ENCODE results near the gene SSH2. TPM values are rescaled to one million over a fixed set of nuclear protein-coding genes. Genes with fewer than 3 reads are reported as not detected.

The SSH2 gene
- total and polyA plus RNA-seq, 9 donors: 14.7 to 27.4 (median 20.6) TPM

DNA sequence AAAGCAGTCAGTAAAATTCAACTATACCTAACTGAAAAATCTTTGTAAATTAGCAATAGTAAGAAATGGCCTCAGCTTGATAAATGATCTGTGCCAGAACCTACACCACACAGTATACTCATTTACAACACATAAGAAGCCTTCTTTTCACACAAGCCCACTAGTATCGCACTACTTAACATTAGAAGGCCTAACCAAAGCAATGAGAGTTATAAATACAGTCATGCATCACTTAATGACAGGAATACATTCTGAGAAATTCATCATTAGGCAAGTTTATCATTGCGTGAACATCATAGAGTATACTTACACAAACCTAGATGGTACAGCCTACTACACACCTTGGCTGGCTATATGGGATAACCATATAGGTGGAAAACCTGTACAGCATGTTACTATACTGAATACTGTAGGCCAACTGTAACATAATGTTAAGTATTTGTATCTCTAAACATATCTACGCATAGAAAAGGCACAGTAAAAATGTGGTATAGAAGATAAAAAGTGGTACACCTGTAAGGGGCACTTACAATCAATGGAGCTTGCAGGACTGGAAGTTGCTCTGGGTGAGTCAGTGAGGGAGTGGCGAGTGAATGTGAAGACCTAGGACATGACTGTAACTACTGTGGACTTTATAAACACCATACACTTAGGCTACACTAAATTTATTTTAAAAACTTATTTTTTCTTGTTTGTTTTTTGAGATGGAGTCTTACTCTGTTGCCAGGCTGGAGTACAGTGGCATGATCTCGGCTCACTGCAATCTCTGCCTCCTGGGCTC lies 180.8 kb downstream of the SSH2 start:
- Histone ChIP-seq H3K27me3 (ENCODE audit: control insufficient read depth, insufficient read depth, low read length) (no peaks in the 10 kb centered on the region), H3K27ac (ENCODE audit: low read length) (no peak overlapping the region), H3K4me1 (ENCODE audit: control insufficient read depth, insufficient read depth, low read length) (no peaks in the 10 kb centered on the region), H3K4me3 (ENCODE audit: low read length) (no peak overlapping the region), H3K36me3 (ENCODE audit: control insufficient read depth, insufficient read depth, low read length) (peaks cover 3% of the 10 kb centered on the region), H3K9me3 (replicated peaks; ENCODE audit: control insufficient read depth, low read depth, low read length) (no peaks in the 10 kb centered on the region)
- WGBS (ENCODE audit: insufficient coverage): 83% methylated on average over 1 of the region's 5 CpGs
- DNase-seq: no peak

DNA sequence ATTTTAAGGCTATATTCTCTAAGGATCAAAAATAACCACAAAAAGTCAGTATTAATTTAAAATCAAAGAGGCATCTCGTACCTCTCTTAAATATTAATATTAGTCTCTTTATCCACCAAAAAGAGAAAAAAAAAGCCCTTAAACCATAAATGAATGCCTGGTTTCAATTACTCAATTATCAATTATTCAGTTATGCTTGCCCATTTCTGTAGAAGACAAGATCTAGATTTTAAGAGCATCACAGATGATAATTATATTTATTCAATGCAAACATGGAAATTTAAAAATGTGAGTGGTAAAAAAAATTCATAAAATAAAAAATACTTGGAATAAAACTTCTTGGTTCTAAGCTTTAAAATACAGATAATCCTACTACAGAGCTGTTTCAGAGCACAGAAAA lies 181.6 kb downstream of the SSH2 start:
- no peak overlapping the region for H3K27ac ChIP-seq (ENCODE audit: low read length)
- H3K36me3 ChIP-seq (ENCODE audit: control insufficient read depth, insufficient read depth, low read length): peaks cover 2% of the 10 kb centered on the region
- no CpG with 5 or more reads among the region's 1 CpG for WGBS (ENCODE audit: insufficient coverage)
- no peaks in the 10 kb centered on the region for H3K4me1 ChIP-seq (ENCODE audit: control insufficient read depth, insufficient read depth, low read length)
- H3K27me3 ChIP-seq (ENCODE audit: control insufficient read depth, insufficient read depth, low read length): no peaks in the 10 kb centered on the region
- DNase-seq: no peak
- no peak overlapping the region for H3K4me3 ChIP-seq (ENCODE audit: low read length)
- H3K9me3 ChIP-seq (replicated peaks; ENCODE audit: control insufficient read depth, low read depth, low read length): no peaks in the 10 kb centered on the region

DNA sequence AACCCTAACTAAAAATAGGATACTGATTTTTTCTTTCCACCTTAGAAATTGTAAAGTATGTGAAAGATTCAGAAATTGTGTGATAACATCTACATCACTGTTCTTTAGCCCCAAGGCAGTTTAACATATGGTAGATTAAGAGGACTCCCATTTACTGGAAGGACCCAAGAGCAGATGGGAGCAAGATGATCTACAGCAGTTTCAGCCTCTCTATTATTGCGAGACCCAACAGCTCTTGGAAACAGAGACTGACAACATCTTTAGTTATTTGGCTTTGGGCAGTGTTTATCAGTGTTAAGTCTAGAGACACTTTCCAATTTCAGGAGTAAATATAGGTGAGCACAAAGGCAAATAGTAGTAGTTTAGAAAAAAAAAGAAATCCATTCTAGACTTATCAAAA lies 182.4 kb downstream of the SSH2 start:
- no peak for DNase-seq
- Histone ChIP-seq H3K36me3 (ENCODE audit: control insufficient read depth, insufficient read depth, low read length) (no peaks in the 10 kb centered on the region), H3K4me3 (ENCODE audit: low read length) (no peak overlapping the region), H3K27me3 (ENCODE audit: control insufficient read depth, insufficient read depth, low read length) (no peaks in the 10 kb centered on the region), H3K4me1 (ENCODE audit: control insufficient read depth, insufficient read depth, low read length) (no peaks in the 10 kb centered on the region), H3K27ac (ENCODE audit: low read length) (no peak overlapping the region), H3K9me3 (replicated peaks; ENCODE audit: control insufficient read depth, low read depth, low read length) (no peaks in the 10 kb centered on the region)
- WGBS (ENCODE audit: insufficient coverage): 100% methylated on average over 1 of the region's 1 CpG

DNA sequence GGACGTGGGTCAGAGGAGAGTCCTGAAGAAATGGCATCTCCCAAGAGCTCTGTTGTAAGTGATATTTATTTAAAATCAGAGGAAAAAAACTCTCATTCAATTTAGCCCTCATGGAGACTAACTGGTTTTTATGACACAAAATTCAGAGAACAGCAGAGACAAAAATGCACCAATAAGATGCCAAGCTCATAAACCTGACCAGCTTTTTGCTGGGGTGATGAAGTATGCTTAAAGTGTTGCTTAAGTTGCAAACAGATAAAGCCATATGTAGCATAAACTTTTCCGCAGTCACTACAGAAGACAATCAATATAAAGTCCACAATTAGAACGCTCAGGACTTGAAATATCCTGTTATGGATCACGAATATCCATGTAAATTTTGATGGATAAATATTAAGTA lies 183.4 kb downstream of the SSH2 start:
- no CpG with 5 or more reads among the region's 4 CpGs for WGBS (ENCODE audit: insufficient coverage)
- Histone ChIP-seq H3K9me3 (replicated peaks; ENCODE audit: control insufficient read depth, low read depth, low read length) (no peaks in the 10 kb centered on the region), H3K27me3 (ENCODE audit: control insufficient read depth, insufficient read depth, low read length) (no peaks in the 10 kb centered on the region), H3K4me1 (ENCODE audit: control insufficient read depth, insufficient read depth, low read length) (no peaks in the 10 kb centered on the region), H3K4me3 (ENCODE audit: low read length) (no peak overlapping the region), H3K27ac (ENCODE audit: low read length) (no peak overlapping the region), H3K36me3 (ENCODE audit: control insufficient read depth, insufficient read depth, low read length) (no peaks in the 10 kb centered on the region)
- DNase-seq: no peak

DNA sequence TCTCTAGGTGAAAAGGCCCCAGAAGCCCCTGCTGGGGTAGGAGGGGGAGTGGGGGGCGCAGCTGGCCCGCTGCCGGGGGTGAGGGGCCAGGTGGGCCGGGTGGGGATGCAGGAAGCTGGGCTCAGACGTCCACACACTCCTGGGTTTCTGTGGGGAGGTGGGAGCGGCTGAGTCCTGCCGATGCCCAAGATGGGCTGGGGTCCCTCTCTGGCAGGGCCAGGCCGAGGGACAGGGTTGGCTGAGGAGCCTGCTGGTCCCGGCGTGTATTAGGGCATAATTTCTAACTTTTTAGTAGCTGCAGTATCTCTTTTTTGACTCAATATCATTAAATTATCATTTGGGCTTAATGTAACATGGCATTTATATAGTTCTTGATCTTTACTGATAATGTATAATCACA lies 185.9 kb downstream of the SSH2 start:
- 73% methylated on average over 7 of the region's 10 CpGs for WGBS (ENCODE audit: insufficient coverage)
- no peak for DNase-seq
- Histone ChIP-seq H3K4me1 (ENCODE audit: control insufficient read depth, insufficient read depth, low read length) (no peaks in the 10 kb centered on the region), H3K27me3 (ENCODE audit: control insufficient read depth, insufficient read depth, low read length) (no peaks in the 10 kb centered on the region), H3K27ac (ENCODE audit: low read length) (peak overlapping the region; percentile 80), H3K4me3 (ENCODE audit: low read length) (no peak overlapping the region), H3K9me3 (replicated peaks; ENCODE audit: control insufficient read depth, low read depth, low read length) (no peaks in the 10 kb centered on the region), H3K36me3 (ENCODE audit: control insufficient read depth, insufficient read depth, low read length) (no peaks in the 10 kb centered on the region)

DNA sequence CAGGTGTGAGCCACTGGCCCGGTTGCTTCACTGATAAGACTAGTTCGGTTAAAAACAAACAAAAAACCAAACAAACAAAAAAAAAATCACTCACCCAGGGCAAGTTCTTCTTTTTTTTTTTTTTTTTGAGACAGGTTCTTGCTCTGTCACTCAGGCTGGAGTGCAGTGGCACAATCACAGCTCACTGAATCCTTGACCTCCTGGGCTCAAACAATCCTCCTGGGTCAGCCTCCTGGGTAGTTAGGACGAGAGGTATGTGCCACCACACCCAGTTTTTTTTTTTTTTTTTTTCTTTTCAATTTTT lies 187.9 kb downstream of the SSH2 start:
- H3K27ac ChIP-seq (ENCODE audit: low read length): no peak overlapping the region
- no peaks in the 10 kb centered on the region for H3K27me3 ChIP-seq (ENCODE audit: control insufficient read depth, insufficient read depth, low read length)
- H3K9me3 ChIP-seq (replicated peaks; ENCODE audit: control insufficient read depth, low read depth, low read length): no peaks in the 10 kb centered on the region
- no peaks in the 10 kb centered on the region for H3K36me3 ChIP-seq (ENCODE audit: control insufficient read depth, insufficient read depth, low read length)
- no peak overlapping the region for H3K4me3 ChIP-seq (ENCODE audit: low read length)
- WGBS (ENCODE audit: insufficient coverage): no CpG with 5 or more reads among the region's 3 CpGs
- no peak for DNase-seq
- H3K4me1 ChIP-seq (ENCODE audit: control insufficient read depth, insufficient read depth, low read length): no peaks in the 10 kb centered on the region

DNA sequence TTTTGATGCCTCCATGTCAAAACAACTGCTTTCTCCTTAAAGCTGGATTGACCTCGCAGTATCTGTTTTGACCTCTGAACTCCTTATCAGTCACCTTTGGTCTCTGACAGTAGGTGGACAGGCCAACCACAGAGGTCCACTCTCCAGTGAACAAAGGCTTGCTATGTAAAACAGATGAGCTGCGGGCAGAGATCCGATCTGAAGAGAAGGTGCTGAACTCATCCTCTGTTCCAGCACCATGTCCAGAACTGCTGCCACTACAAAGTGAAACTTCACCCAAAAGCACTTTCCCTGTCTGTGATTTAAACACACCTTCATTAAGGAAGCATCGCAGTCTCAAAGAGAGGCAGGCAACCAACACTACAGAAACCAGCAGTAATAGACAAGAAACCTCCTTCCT lies 190.0 kb downstream of the SSH2 start:
- Histone ChIP-seq H3K4me3 (ENCODE audit: low read length) (no peak overlapping the region), H3K27ac (ENCODE audit: low read length) (no peak overlapping the region)

DNA sequence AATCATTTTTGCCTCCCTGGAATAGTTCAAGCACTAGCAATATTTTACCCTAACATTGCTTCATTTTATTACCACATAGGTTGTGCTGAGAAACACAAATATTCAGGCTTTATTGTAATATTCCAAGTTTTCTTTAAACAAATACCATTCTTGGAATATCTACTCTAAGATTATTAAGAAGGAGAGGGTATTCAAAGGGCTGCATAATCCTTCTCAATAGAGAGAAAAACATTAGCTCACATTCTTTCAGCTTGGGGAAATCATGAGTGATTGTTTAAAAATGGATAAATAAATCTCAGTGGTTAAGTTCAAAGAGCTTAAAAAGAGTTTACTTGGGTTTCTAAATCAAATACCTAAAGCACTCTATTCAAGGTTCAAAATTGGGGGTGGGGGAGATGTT lies 195.4 kb downstream of the SSH2 start:
- H3K4me3 ChIP-seq (ENCODE audit: low read length): no peak overlapping the region
- no peak for DNase-seq
- H3K36me3 ChIP-seq (ENCODE audit: control insufficient read depth, insufficient read depth, low read length): peaks cover 4% of the 10 kb centered on the region
- peaks cover 7% of the 10 kb centered on the region for H3K4me1 ChIP-seq (ENCODE audit: control insufficient read depth, insufficient read depth, low read length)
- H3K27me3 ChIP-seq (ENCODE audit: control insufficient read depth, insufficient read depth, low read length): no peaks in the 10 kb centered on the region
- H3K27ac ChIP-seq (ENCODE audit: low read length): no peak overlapping the region
- H3K9me3 ChIP-seq (replicated peaks; ENCODE audit: control insufficient read depth, low read depth, low read length): no peaks in the 10 kb centered on the region

More for the DNA sequence above, 190.0 kb downstream of the SSH2 start:
- Histone ChIP-seq H3K27me3 (ENCODE audit: control insufficient read depth, insufficient read depth, low read length) (no peaks in the 10 kb centered on the region), H3K36me3 (ENCODE audit: control insufficient read depth, insufficient read depth, low read length) (no peaks in the 10 kb centered on the region), H3K9me3 (replicated peaks; ENCODE audit: control insufficient read depth, low read depth, low read length) (no peaks in the 10 kb centered on the region), H3K4me1 (ENCODE audit: control insufficient read depth, insufficient read depth, low read length) (no peaks in the 10 kb centered on the region)
- 48% methylated on average over 4 of the region's 4 CpGs for WGBS (ENCODE audit: insufficient coverage)
- no peak for DNase-seq

DNA sequence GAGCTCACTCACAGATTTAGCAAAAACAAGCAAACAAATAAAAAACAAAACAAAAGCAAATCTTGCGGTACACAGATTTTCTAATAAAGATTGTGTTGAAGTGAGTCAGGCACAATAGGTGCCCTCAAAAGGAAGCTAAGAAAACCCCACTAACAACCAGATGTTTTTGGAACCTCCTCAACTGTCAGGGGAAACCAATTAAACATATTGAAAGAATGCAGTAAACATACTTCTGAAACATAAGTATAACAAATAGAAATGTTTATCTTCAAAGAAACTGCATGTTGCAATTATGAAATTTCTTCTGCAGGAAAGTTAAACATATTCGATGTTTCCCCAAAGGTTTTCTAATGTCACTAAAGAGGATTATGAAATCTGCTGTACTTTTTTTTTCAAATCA lies 196.9 kb downstream of the SSH2 start:
- no CpG with 5 or more reads among the region's 2 CpGs for WGBS (ENCODE audit: insufficient coverage)
- no peak overlapping the region for H3K27ac ChIP-seq (ENCODE audit: low read length)
- H3K9me3 ChIP-seq (replicated peaks; ENCODE audit: control insufficient read depth, low read depth, low read length): no peaks in the 10 kb centered on the region
- H3K4me1 ChIP-seq (ENCODE audit: control insufficient read depth, insufficient read depth, low read length): peaks cover 7% of the 10 kb centered on the region
- H3K27me3 ChIP-seq (ENCODE audit: control insufficient read depth, insufficient read depth, low read length): no peaks in the 10 kb centered on the region
- peaks cover 4% of the 10 kb centered on the region for H3K36me3 ChIP-seq (ENCODE audit: control insufficient read depth, insufficient read depth, low read length)
- H3K4me3 ChIP-seq (ENCODE audit: low read length): no peak overlapping the region
- no peak for DNase-seq

DNA sequence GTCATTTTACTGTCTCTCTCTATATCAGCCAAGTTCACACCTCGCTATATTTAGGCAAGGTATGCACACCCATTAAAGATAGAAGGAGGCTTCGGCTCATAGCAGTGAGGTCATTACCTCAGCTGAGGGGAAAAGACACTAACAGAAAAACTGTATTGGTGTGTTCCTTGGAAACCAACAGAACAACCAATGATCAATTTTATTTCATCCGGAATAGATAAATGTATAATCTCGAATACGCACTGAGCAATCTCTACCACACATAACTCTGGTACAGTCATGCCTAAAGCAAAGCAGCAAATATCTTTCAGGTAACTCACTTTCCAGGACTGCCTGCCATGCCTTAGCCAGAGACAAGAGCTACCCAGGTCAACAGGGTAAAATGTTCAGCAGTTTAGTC lies 197.4 kb downstream of the SSH2 start:
- DNase-seq: peak; percentile 35
- peak overlapping the region; percentile 69 for H3K27ac ChIP-seq (ENCODE audit: low read length)
- H3K27me3 ChIP-seq (ENCODE audit: control insufficient read depth, insufficient read depth, low read length): no peaks in the 10 kb centered on the region
- peaks cover 7% of the 10 kb centered on the region for H3K4me1 ChIP-seq (ENCODE audit: control insufficient read depth, insufficient read depth, low read length)
- H3K4me3 ChIP-seq (ENCODE audit: low read length): no peak overlapping the region
- H3K36me3 ChIP-seq (ENCODE audit: control insufficient read depth, insufficient read depth, low read length): peaks cover 4% of the 10 kb centered on the region
- no peaks in the 10 kb centered on the region for H3K9me3 ChIP-seq (replicated peaks; ENCODE audit: control insufficient read depth, low read depth, low read length)
- 100% methylated on average over 2 of the region's 5 CpGs for WGBS (ENCODE audit: insufficient coverage)

DNA sequence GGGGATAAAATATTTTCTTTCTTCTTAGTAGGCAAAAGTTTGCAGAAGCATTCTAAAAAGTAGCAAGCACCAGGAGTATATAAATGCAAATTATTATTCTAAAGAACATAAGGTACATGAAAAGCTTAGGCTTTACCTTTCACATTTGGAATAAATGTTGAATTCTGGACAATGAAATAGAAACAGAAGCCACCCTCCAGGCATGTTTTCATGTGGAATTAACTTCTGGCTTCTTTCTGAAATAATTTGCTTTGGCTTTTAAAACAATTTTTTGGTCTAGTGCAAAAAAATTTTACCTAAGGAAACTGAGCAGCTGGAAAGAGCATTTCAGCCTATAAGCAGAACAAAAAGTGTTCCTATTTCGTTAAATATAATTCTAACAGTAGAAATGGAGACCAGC lies 197.8 kb downstream of the SSH2 start:
- WGBS (ENCODE audit: insufficient coverage): no CpG with 5 or more reads among the region's 1 CpG
- H3K4me1 ChIP-seq (ENCODE audit: control insufficient read depth, insufficient read depth, low read length): peaks cover 7% of the 10 kb centered on the region
- H3K27ac ChIP-seq (ENCODE audit: low read length): peak overlapping the region; percentile 17
- H3K27me3 ChIP-seq (ENCODE audit: control insufficient read depth, insufficient read depth, low read length): no peaks in the 10 kb centered on the region
- H3K4me3 ChIP-seq (ENCODE audit: low read length): no peak overlapping the region
- H3K36me3 ChIP-seq (ENCODE audit: control insufficient read depth, insufficient read depth, low read length): peaks cover 4% of the 10 kb centered on the region
- H3K9me3 ChIP-seq (replicated peaks; ENCODE audit: control insufficient read depth, low read depth, low read length): no peaks in the 10 kb centered on the region
- no peak for DNase-seq

All from muscle of leg (tissue), 11 donors.